Femur (tissue), 1 donor: ENCODE data around the gene AAK1.
"Not testable (repeated sequence)": the region's sequence is repeated elsewhere in the genome, so short reads cannot be mapped to it uniquely, and the experiment has no call there.

Source experiments
- DNase-seq: peaks from one replicate; pipeline ENCODE4 v3.0.0-alpha.2; 2017

The AAK1 gene

GRCh38 chr2:69477627-69478026 lies 165.9 kb downstream of the AAK1 start:
- no peak for DNase-seq

- DNase-seq, result no peak
These were observed 168.9 kb downstream of the AAK1 start for GRCh38 chr2:69474688-69475087.

GRCh38 chr2:69471793-69472192 lies 171.7 kb downstream of the AAK1 start:
- DNase-seq, result no peak

GRCh38 chr2:69470911-69471310 lies 172.6 kb downstream of the AAK1 start:
- DNase-seq, result no peak

GRCh38 chr2:69469784-69470183 lies 173.8 kb downstream of the AAK1 start:
- DNase-seq, result no peak

- no peak for DNase-seq
These were observed 174.2 kb downstream of the AAK1 start for GRCh38 chr2:69469375-69469774.

- DNase-seq, result no peak
These were observed 176.8 kb downstream of the AAK1 start for GRCh38 chr2:69466728-69467127.

GRCh38 chr2:69465513-69466456 lies 177.8 kb downstream of the AAK1 start:
- DNase-seq, result peak; percentile 55

- no peak for DNase-seq
These were observed 179.0 kb downstream of the AAK1 start for GRCh38 chr2:69464575-69464974.

GRCh38 chr2:69462780-69463179 lies 180.8 kb downstream of the AAK1 start:
- no peak for DNase-seq

- no peak for DNase-seq
These were observed 182.1 kb downstream of the AAK1 start for GRCh38 chr2:69461404-69461803.

- no peak for DNase-seq
These were observed 183.6 kb downstream of the AAK1 start for GRCh38 chr2:69459936-69460335.

GRCh38 chr2:69456950-69457445 lies 186.5 kb downstream of the AAK1 start:
- no peak for DNase-seq

- no peak for DNase-seq
These were observed 187.4 kb downstream of the AAK1 start for GRCh38 chr2:69456154-69456553.

GRCh38 chr2:69454976-69455375 lies 188.6 kb downstream of the AAK1 start:
- no peak for DNase-seq

GRCh38 chr2:69453475-69454129 lies 189.9 kb downstream of the AAK1 start:
- DNase-seq, result no peak

- no peak for DNase-seq
These were observed 190.9 kb downstream of the AAK1 start for GRCh38 chr2:69452687-69453086.

GRCh38 chr2:69450735-69451416 lies 192.7 kb downstream of the AAK1 start:
- no peak for DNase-seq

- no peak for DNase-seq
These were observed 193.6 kb downstream of the AAK1 start for GRCh38 chr2:69449906-69450305.

- not testable (repeated sequence) for DNase-seq
These were observed 199.9 kb downstream of the AAK1 start for GRCh38 chr2:69443673-69444072.

GRCh38 chr2:69439499-69439898 lies 204.0 kb downstream of the AAK1 start:
- DNase-seq, result not testable (repeated sequence)

GRCh38 chr2:69438580-69438979 lies 205.0 kb downstream of the AAK1 start:
- no peak for DNase-seq

GRCh38 chr2:69437751-69438154 lies 205.8 kb downstream of the AAK1 start:
- no peak for DNase-seq
